Measurements from ENCODE around the gene UNC5A.

- TF ChIP-seq SP1 (IDR thresholded peaks at IDR 0.05) (no peak), FOXK2 (IDR thresholded peaks at IDR 0.05) (no peak), BHLHE40 (IDR thresholded peaks at IDR 0.05; ENCODE audit: borderline replicate concordance) (no peak), HDGF (IDR thresholded peaks at IDR 0.05; ENCODE audit: borderline replicate concordance) (no peak), SUZ12 (IDR thresholded peaks at IDR 0.05) (no peak)
Observed at GRCh38 chr5:176833286-176833685, 22.9 kb downstream of the UNC5A start.

Data from HEK293T (cell line).